ENCODE data around the gene PDHA2.
"Not testable (repeated sequence)": the region's sequence is repeated elsewhere in the genome, so short reads cannot be mapped to it uniquely, and the experiment has no call there.

Gene PDHA2

DNA sequence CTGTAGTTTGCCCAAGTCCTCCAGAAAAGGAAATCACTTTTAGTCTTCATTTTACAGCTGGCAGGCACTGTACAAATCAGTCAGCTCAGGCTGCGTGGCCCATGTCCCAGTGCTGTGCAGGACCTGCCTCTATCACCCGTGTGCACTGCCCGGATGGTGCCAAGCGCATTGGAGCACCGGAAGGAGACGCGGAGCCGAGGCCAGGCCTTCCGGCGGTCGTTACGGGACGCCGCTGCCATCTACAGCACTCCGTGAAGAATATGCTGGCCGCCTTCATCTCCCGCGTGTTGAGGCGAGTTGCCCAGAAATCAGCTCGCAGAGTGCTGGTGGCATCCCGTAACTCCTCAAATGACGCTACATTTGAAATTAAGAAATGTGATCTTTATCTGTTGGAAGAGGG lies at the start of gene PDHA2:
Gene PDHA2 (plus strand): TSS at position 203 of the 400 bp plus-strand sequence. CDS start 58 bp downstream, at position 261.
- DNase-seq (ENCODE audit: low read depth) = no peak

DNA sequence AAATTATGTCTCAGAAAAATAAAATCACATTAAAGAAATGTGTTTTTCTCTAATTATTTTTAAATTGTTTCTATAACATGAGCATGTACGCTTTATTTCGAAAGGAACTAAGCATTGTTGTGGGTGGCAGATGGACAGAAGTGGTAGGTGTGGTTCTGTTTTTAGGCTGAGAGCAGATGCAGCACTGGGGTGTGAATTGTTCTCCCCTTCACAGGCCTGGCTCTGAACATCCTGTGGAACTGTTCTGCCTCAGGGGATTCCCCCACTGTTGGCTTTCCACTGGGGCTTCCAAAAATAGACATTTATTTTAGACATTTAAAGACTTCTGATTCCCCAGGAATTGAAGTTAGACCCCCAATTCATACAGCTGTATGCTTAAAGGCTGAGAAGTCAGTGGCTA lies 41.9 kb upstream of the PDHA2 start:
- DNase-seq (ENCODE audit: low read depth) = no peak

DNA sequence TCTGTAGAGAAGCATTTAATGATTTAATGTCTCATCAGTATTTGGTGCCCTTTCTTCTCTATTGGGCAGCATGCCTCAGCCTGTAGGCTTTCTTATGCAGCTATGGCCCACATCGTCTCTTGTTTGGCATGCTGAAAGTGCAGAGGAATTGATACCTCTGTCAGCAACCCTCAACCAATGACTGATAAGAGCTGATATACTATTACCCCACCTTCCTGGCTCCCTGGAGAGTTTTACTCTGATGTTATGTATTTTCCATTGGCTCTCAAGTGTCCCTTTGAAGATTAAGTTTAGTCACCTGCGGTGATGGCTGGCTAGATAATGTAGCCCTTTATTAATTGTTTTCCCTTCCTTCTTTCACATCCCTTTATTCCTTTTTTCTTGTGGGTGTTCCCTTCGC lies 41.2 kb upstream of the PDHA2 start:
- no peak for DNase-seq (ENCODE audit: low read depth)

DNA sequence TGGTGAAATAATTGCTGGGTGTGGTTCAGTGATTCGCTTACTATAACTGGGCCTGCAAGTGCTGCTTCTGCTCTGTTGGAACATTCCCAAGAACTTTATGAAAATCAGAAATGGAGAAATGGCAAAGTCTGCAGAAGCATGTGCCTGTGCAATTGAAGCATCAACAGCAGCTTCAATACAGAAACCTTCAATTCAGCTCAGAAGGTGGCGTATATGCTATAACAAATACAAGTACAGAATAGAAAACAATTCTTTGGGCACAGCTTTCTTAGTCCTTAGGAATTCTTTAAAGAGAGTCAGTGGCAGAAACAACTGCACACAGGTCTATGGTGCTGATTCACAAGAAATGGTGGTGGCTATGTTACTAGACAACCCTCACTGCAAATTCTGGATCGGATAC lies 18.0 kb upstream of the PDHA2 start:
- no peak for DNase-seq (ENCODE audit: low read depth)

DNA sequence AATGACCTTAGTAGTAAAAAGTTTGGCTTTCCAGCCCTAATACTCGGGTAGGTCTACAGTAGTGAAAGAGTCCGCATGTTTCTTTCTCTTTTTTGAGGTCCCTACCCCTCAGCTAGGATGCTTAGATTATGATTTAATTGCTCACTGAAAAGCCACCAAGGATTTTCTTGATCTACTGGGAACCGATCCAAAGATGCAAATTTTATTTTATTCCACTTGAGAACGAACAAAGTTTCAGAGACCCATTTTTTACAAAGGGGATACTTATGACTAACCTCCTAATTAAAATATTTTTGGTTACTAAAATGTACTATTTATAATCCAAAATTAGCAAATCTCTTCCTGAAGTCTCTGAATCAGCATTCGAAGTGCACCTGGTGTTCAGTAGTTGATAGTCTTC lies 14.3 kb upstream of the PDHA2 start:
- no peak for DNase-seq (ENCODE audit: low read depth)

DNA sequence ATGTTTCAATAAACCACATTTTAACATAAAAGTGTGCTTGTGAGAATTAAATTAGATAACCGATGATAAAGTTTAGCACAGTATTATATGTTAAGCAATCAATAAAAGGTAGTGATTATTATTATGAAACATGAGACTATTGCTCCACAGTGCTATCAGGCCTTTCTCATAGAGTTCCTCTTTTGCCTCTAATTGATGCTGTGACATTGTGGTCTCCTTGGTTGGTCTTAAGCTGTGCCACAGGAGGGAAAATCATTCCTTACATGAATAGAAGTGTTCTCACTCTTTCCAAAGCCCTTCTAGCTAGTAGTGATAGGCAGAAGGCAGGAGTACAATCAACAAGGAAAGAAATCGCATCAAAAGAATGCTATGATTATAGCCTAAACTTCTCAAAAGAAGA lies 9.2 kb upstream of the PDHA2 start:
- DNase-seq (ENCODE audit: low read depth) = no peak

DNA sequence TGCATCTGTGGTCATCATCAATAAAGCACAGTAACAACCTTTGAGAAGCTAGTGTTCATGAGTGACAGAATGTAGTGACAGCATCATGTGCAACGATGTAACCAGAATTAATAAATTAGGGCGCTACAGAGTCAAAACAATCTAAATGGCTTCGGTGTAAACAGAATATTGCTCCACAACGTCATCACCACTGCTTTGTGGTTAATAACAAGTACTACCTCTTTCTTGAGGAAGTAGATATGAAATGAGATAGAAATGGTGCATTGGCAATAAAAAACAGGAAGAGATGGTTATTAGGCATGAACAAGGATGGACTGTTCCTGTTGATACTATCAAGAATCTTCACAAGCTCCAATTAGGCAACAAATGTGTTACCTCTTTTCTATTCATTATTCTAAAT lies 8.7 kb upstream of the PDHA2 start:
- DNase-seq (ENCODE audit: low read depth) = no peak

DNA sequence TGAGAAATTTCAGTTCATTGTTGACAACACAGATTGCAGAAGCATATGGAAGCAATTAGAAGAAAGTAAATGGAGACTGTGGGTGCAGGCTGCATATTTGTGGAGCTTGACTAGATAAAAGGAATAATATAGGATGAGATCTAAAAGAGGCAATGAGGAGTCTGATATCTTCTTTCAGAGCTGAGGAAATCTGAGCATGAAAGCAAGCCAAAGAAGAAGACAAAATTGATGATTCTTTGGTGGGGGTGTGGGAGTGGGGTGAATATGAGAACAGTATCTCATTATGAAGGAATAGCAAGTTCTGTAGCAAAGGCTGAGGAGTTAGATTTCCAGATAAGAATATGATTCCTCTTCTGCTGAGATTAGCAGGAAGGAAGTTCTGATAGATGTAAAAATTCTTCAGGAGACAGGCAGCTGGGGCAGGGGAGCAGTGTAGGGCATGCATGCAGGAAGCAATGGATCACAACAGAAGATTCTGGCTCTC lies 6.1 kb upstream of the PDHA2 start:
- no peak for DNase-seq (ENCODE audit: low read depth)

DNA sequence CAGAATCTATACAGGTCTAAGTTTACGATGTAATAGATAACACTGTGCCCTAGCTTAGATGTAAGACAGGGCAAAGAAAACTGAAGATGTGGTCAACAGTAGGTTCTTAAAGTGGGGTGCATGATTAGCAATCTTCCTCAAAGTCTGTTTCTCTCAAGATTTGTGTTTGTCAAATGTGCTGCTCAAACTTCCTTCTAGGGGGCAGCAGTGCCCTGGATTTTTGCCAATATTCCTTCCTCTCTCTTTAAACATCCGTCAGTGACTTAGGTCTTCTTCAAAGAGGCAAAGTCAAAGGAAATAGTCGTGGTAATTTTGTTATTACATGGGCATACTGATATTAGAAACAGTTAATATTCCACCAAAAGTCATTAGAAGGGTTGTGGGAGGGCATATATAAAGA lies 4.2 kb upstream of the PDHA2 start:
- DNase-seq (ENCODE audit: low read depth) = no peak

DNA sequence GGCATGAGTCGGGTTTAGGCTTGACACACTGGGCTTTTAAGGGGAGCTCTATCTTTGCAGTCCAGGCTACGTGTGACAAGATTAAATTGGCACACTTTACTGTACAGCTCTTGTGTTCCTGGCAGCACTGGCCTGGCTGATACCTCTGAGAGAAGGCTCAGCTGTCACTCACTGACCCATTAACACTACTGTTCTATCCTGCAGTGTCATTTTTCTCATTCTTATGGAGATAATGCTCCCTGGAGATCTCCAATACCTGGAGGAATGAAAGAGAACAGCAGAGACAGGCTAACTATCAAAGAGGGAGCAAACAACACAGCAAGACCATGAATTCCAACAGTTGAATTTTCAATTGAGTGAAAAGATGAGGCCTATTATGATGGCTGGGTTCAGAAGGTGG lies 1.7 kb upstream of the PDHA2 start:
- no peak for DNase-seq (ENCODE audit: low read depth)

DNA sequence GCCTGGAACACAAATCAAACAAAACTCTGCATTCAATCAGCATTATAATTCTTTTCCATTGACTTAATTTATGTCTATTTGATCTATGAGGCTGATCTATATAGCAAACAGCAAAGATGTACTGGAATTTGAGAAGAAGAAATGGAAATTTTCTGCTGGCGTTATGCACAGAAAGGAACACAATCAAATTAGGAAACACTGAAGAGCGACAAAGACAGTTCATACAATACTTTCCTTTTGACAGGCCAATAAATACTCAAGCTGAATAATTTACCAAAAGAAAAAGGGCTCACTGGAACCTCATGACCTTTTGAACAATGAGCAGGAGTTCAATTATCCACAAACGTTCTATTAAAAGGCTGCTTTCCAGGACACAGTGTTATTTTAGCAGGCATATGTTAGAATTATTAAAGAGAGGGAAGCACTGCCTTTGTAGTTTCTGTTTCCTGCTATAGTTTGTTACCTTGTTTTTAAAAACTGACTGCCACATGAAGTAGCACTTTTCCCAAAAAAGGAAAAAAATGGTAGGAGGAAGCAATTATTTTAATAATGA lies 8.1 kb downstream of the PDHA2 start:
- DNase-seq (ENCODE audit: low read depth) = no peak

DNA sequence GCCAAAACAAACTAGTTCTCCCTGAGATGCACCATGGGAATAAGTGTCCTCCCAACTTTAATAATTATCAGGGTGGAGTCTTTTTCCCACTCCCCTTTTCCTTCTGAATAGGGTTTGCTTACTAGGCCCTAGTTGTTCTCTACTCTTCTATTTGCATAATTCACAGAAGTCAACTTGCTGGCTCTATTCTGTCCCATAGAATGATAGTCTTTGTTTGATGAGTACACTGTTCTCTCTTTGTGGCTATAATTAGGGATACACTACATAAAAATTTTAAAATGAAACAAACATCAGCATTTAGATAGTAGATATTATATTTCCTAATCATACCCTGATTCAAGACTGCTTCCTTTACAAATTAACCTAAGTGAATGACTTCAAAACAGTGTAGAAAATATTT lies 10.3 kb downstream of the PDHA2 start:
- DNase-seq (ENCODE audit: low read depth) = no peak

DNA sequence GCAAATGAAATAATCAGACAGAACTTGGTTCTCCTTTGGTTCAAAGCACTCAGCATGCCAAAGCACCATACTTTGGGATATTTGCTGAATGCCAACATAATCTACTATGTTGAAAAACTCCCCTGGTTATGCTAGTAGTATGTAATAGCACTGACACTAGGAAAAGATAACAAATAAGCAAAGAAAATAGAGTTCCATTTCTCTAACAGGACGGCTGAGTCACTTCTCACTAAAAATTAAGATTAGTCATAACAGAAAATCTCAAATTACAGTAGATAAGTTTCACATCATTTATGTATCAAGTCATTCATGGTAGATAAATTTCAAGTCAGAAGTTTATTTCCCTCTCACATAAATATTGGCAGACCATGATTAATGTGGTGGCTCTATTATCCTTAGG lies 17.9 kb downstream of the PDHA2 start:
- DNase-seq (ENCODE audit: low read depth) = no peak

DNA sequence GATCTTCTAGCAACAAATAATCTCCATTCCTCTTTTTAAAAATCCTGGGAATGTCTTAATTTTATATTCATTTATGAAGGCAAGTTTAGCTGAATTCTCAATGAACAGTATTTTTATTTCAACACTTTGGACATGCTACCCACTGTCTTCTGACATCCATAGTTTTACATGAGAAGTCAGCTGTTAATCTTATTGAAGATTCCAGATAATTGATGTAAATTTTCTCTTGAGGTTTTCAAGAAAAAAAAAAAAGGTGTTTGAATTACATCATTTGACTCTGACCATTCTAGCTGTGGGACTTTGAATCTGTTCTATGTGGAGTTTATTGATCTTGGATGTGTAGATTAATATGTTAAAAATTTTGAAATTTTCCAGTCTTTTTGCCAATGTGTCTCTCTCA lies 28.0 kb downstream of the PDHA2 start:
- no peak for DNase-seq (ENCODE audit: low read depth)

DNA sequence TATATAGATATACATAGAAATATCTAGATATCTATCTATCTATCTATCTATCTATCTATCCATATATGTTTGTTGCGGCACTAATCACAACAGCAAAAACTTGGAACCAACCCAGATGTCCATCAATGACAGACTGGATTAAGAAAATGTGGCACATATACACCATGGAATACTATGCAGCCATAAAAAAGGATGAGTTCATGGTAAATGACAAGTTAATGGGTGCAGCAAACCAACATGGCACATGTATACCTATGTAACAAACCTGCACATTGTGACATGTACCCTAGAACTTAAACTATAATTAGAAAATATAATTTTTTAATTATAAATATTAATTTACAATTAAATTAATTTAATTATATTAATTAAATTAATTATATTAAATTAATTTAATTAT lies 29.5 kb downstream of the PDHA2 start:
- not testable (repeated sequence) for DNase-seq (ENCODE audit: low read depth)

DNA sequence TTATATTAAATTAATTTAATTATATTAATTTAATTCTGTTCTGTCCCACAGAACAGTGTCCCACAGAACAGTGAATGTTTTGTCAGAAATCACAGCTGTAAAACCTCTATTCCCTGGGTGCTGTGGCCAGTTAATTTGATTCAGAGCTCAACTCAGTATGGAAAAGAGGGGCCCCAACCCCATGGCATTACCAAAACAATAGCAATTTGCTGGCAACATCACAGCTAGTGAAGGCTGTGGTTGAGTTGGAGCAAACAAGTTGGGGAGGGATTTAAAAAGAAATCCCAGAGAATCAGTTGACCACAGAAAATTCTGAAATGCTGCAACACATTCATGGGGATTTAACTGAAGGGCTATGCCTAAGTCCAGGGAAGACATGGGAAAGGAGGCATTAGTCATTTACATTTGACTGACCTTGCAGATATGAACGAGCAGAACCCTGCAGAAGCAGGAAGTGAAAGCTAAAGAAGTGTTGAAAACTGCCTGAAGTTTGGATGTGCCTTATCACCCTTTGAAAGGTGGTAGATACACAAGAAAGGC lies 30.1 kb downstream of the PDHA2 start:
- DNase-seq (ENCODE audit: low read depth) = no peak

DNA sequence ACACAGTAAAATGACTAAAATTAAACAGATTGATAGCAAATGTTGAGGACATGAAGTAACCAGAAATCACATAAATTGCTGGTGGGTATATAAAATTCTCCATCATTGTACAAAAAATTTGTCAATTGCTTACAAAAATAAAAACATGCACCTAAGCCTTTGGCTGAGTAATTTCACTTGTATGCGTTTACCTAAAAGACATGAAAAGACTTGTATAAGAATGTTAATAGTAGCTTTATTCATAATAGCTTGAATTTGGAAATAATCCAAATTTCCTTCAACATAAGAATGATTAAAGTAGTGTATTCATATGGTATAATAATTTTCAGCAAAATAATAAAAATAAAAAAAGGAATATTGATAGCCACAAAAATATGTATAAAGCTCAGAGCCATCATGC lies 37.7 kb downstream of the PDHA2 start:
- DNase-seq (ENCODE audit: low read depth) = no peak

DNA sequence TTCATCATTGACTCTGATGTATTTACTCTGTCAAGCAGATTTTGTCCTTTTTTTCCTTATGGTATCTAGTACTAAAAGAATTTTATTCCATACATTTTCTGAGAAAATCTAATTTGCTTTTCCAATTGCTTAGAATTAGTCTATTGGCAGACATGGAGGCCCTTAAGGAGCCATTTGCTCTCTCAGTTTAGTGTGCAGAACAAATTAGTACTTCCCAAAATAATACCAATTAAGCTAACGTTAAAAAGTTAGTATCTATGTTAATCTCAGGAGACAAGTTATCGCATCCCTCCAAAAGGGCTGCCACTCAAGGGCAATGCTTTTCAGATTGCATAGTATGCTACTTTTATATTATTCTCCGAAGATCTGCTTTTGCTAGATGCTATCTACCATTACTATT lies 47.7 kb downstream of the PDHA2 start:
- no peak for DNase-seq (ENCODE audit: low read depth)

DNA sequence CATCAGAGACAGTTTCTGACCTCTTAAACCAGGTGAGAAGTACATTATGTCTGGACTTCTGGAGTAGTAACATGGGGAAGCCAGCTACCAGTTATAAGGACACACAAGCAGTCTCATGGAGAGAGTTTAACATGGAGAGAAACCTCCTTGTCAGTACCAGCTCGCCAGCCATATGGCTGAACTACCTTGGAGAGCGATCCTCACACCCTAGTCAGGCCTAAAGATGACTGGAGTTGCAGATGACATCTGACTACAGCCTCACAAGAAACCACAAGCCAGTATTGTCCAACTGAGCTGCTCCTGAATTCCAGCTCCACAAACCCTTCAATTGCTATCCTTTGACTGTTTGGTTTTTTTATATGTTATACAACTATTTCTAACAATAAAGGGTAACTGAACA lies 49.8 kb downstream of the PDHA2 start:
- DNase-seq (ENCODE audit: low read depth) = no peak
